Loucy (cell line): ENCODE measurements around the gene ALMS1.

Experiments used
- H2AFZ ChIP-seq: fragments of 200-600 bp; sonication (generic); 2 replicates; pipeline ENCODE4 v1.6.0; 2016; ENCODE audit warnings: antibody characterized with exemption, mild to moderate bottlenecking, low read length, moderate library complexity
- H3F3A ChIP-seq: fragments of 200-600 bp; 2 replicates; pipeline ENCODE4 v1.6.0; 2016; ENCODE audit warnings: antibody characterized with exemption, low read depth, mild to moderate bottlenecking
- H3K27me3 ChIP-seq: fragments of 200-600 bp; sonication (generic); 2 replicates; pipeline ENCODE4 v1.6.1; 2014; ENCODE audit warnings: low read length, mild to moderate bottlenecking; ENCODE audit not compliant: insufficient read depth, poor library complexity, severe bottlenecking
- H3K36me3 ChIP-seq: fragments of 200-600 bp; sonication (generic); 2 replicates; pipeline ENCODE4 v1.6.1; 2016; ENCODE audit warnings: low read length; ENCODE audit not compliant: insufficient read depth
- H3K4me1 ChIP-seq: fragments of 200-600 bp; sonication (generic); 2 replicates; pipeline ENCODE4 v1.5.1; 2014; ENCODE audit warnings: low read length, mild to moderate bottlenecking; ENCODE audit not compliant: insufficient read depth, poor library complexity, severe bottlenecking
- H3K4me2 ChIP-seq: fragments of 200-600 bp; sonication (generic); 2 replicates; pipeline ENCODE4 v1.6.0; 2014; ENCODE audit warnings: antibody characterized with exemption, low read length, low read depth, mild to moderate bottlenecking; ENCODE audit not compliant: poor library complexity, severe bottlenecking
- H3K4me3 ChIP-seq: fragments of 200-600 bp; sonication (generic); 2 replicates; pipeline ENCODE4 v1.5.1; 2014; ENCODE audit warnings: low read length, mild to moderate bottlenecking, mixed read lengths; ENCODE audit not compliant: poor library complexity, severe bottlenecking
- H3K79me2 ChIP-seq: fragments of 200-600 bp; sonication (generic); 2 replicates; pipeline ENCODE4 v1.6.1; 2014; ENCODE audit warnings: low read length; ENCODE audit not compliant: insufficient read depth
- H3K9ac ChIP-seq: fragments of 200-600 bp; sonication (generic); 2 replicates; pipeline ENCODE4 v1.6.0; 2014; ENCODE audit warnings: mild to moderate bottlenecking, low read depth, low read length, moderate library complexity; ENCODE audit not compliant: poor library complexity, severe bottlenecking
- H3K9me2 ChIP-seq: fragments of 200-600 bp; sonication (generic); replicated peaks from 2 replicates; pipeline ENCODE4 v1.6.1; 2016; ENCODE audit warnings: low read depth, low read length, mixed read lengths
- H3K9me3 ChIP-seq: fragments of 200-600 bp; sonication (generic); 2 replicates; pipeline ENCODE4 v1.6.1; 2014; ENCODE audit warnings: mild to moderate bottlenecking, antibody characterized with exemption, low read length, low read depth; ENCODE audit not compliant: insufficient read depth
- H4K20me1 ChIP-seq: fragments of 200-600 bp; sonication (generic); 2 replicates; pipeline ENCODE4 v1.6.0; 2014; ENCODE audit warnings: antibody characterized with exemption, low read length, mild to moderate bottlenecking; ENCODE audit not compliant: insufficient read depth, poor library complexity, severe bottlenecking
- CTCF ChIP-seq: fragments of 200-600 bp; sonication (generic); conservative IDR thresholded peaks from 2 replicates; pipeline ENCODE4 v1.5.1; 2014; ENCODE audit warnings: mild to moderate bottlenecking, antibody characterized with exemption, low read length
- EZH2phosphoT487 ChIP-seq: fragments of 200-600 bp; IDR thresholded peaks from 2 replicates; pipeline ENCODE4 v1.6.1; 2018; ENCODE audit warnings: antibody characterized with exemption, mild to moderate bottlenecking, moderate library complexity, borderline replicate concordance

ALMS1 gene

GRCh38 chr2:73426176-73426575 lies 40.5 kb downstream of the ALMS1 start:
- Histone ChIP-seq H4K20me1 (no peaks in the 10 kb centered on the region), H3K9me2 (no peaks in the 10 kb centered on the region), H2AFZ (no peak overlapping the region), H3K36me3 (peaks cover 48% of the 10 kb centered on the region), H3K4me3 (no peak overlapping the region), H3F3A (no peaks in the 10 kb centered on the region), H3K79me2 (no peaks in the 10 kb centered on the region), H3K4me1 (no peaks in the 10 kb centered on the region), H3K9ac (no peak overlapping the region), H3K27me3 (no peaks in the 10 kb centered on the region), H3K9me3 (no peaks in the 10 kb centered on the region), H3K4me2 (no peak overlapping the region)
- TF ChIP-seq EZH2phosphoT487 (no peak), CTCF (no peak)

- no peaks in the 10 kb centered on the region for H3K79me2 ChIP-seq
- peaks cover 65% of the 10 kb centered on the region for H3K36me3 ChIP-seq
- H3K27me3 ChIP-seq: no peaks in the 10 kb centered on the region
- H3K4me3 ChIP-seq: no peak overlapping the region
- H3F3A ChIP-seq: no peaks in the 10 kb centered on the region
- no peak overlapping the region for H3K4me2 ChIP-seq
- no peak overlapping the region for H2AFZ ChIP-seq
- no peak overlapping the region for H3K9ac ChIP-seq
- H3K9me2 ChIP-seq: no peaks in the 10 kb centered on the region
- H4K20me1 ChIP-seq: no peaks in the 10 kb centered on the region
- TF ChIP-seq EZH2phosphoT487 (no peak), CTCF (no peak)
- no peaks in the 10 kb centered on the region for H3K4me1 ChIP-seq
- peaks cover 19% of the 10 kb centered on the region for H3K9me3 ChIP-seq
Measured at GRCh38 chr2:73436019-73436418, 50.4 kb downstream of the ALMS1 start.

GRCh38 chr2:73444202-73444601 lies 58.6 kb downstream of the ALMS1 start:
- H3K9ac ChIP-seq: no peak overlapping the region
- no peak overlapping the region for H2AFZ ChIP-seq
- no peak for TF ChIP-seq CTCF
- no peak for TF ChIP-seq EZH2phosphoT487
- H3K9me3 ChIP-seq: no peaks in the 10 kb centered on the region
- H3K79me2 ChIP-seq: no peaks in the 10 kb centered on the region
- H3K9me2 ChIP-seq: no peaks in the 10 kb centered on the region
- H3K27me3 ChIP-seq: no peaks in the 10 kb centered on the region
- no peak overlapping the region for H3K4me2 ChIP-seq
- peaks cover 65% of the 10 kb centered on the region; the same call in 1 of the 2 replicates for H3K36me3 ChIP-seq
- H3K4me3 ChIP-seq: no peak overlapping the region
- no peaks in the 10 kb centered on the region for H3K4me1 ChIP-seq
- H4K20me1 ChIP-seq: no peaks in the 10 kb centered on the region
- H3F3A ChIP-seq: no peaks in the 10 kb centered on the region
